Hepatocyte (in vitro differentiated cells): ENCODE data around the gene ZNF469. TPM values are rescaled to one million over a fixed set of nuclear protein-coding genes. Genes with fewer than 3 reads are reported as not detected.
A peak's percentile ranks its signal among the peaks of the same experiment; 100 is the strongest.

ENCODE experiments used
- DNase-seq: peaks from one replicate; pipeline ENCODE4 v3.0.0-alpha.2; 2016; ENCODE audit warnings: low spot score
- H2AFZ ChIP-seq: fragments of 200-600 bp; sonication (generic); 2 replicates; pipeline ENCODE4 v1.6.0; 2016; ENCODE audit warnings: antibody characterized with exemption, mild to moderate bottlenecking
- H3K27ac ChIP-seq: fragments of 200-600 bp; sonication (generic); 2 replicates; pipeline ENCODE4 v1.5.1; 2016; ENCODE audit warnings: mild to moderate bottlenecking
- H3K27me3 ChIP-seq: fragments of 200-600 bp; sonication (generic); 2 replicates; pipeline ENCODE4 v1.6.1; 2016
- H3K36me3 ChIP-seq: fragments of 200-600 bp; sonication (generic); replicated peaks from 2 replicates; pipeline ENCODE4 v1.5.1; 2016; ENCODE audit warnings: low read depth; ENCODE audit not compliant: insufficient read depth
- H3K4me1 ChIP-seq: fragments of 200-600 bp; sonication (generic); 2 replicates; pipeline ENCODE4 v1.5.1; 2016; ENCODE audit warnings: mild to moderate bottlenecking, moderate library complexity; ENCODE audit not compliant: insufficient read depth
- H3K4me2 ChIP-seq: fragments of 200-600 bp; sonication (generic); 2 replicates; pipeline ENCODE4 v1.6.0; 2016
- H3K4me3 ChIP-seq: fragments of 200-600 bp; sonication (generic); 2 replicates; pipeline ENCODE4 v1.5.1; 2016; ENCODE audit warnings: mild to moderate bottlenecking
- H3K79me2 ChIP-seq: fragments of 200-600 bp; sonication (generic); 2 replicates; pipeline ENCODE4 v1.6.0; 2017; ENCODE audit warnings: mild to moderate bottlenecking
- H3K9me2 ChIP-seq: fragments of 200-600 bp; sonication (generic); replicated peaks from 2 replicates; pipeline ENCODE4 v1.6.0; 2017; ENCODE audit warnings: mild to moderate bottlenecking; ENCODE audit not compliant: insufficient read depth
- H3K9me3 ChIP-seq: fragments of 200-600 bp; sonication (generic); 2 replicates; pipeline ENCODE4 v1.5.1; 2016; ENCODE audit warnings: low read depth, mild to moderate bottlenecking
- H4K20me1 ChIP-seq: fragments of 200-600 bp; sonication (generic); 2 replicates; pipeline ENCODE4 v1.6.0; 2016; ENCODE audit warnings: mild to moderate bottlenecking; ENCODE audit not compliant: insufficient read depth, poor library complexity, severe bottlenecking
- CTCF ChIP-seq: fragments of 200-600 bp; sonication (generic); IDR thresholded peaks from 2 replicates; pipeline ENCODE4 v1.5.1; 2016; ENCODE audit warnings: antibody characterized with exemption, mild to moderate bottlenecking; ENCODE audit not compliant: poor library complexity
- EZH2 ChIP-seq: fragments of 200-600 bp; sonication (generic); IDR thresholded peaks from 2 replicates; pipeline ENCODE4 v1.6.1; 2016; ENCODE audit warnings: antibody characterized with exemption, mild to moderate bottlenecking, borderline replicate concordance
- EZH2phosphoT487 ChIP-seq: fragments of 200-600 bp; sonication (generic); IDR thresholded peaks from one replicate; pipeline ENCODE4 v1.6.1; 2018; ENCODE audit warnings: antibody characterized with exemption, mild to moderate bottlenecking, low read depth, moderate library complexity; ENCODE audit not compliant: unreplicated experiment, severe bottlenecking
- WGBS: methylation state at CpG from one replicate; pipeline ENCODE4 v1.1.6; 2016; ENCODE audit warnings: low lambda C conversion rate; ENCODE audit errors: missing lambda C conversion rate; 5-methylcytosine and 5-hydroxymethylcytosine counted together
- polyA plus RNA-seq: library from polyadenylated mRNA; unstranded; fragments of >200 nt; fragmentation: Nextera tagmentation; extraction: Ambion mirVana; gene quantifications from 2 replicates; pipeline ENCODE4 v1.2.1, GENCODE V29; 2016
- total RNA-seq: library from RNA; depleted of rRNA; stranded (reverse); fragments of >200 nt; gene quantifications from 2 replicates; pipeline ENCODE4 v1.2.3, GENCODE V29; 2014

The ZNF469 gene
- total and polyA plus RNA-seq, 2 experiments from 2014 or later, result 1.0 to 1.3 TPM

- peak overlapping the region; percentile 51 for H3K4me2 ChIP-seq
- H4K20me1 ChIP-seq, result no peaks in the 10 kb centered on the region
- H3K9me3 ChIP-seq, result no peaks in the 10 kb centered on the region
- 82% methylated on average over 36 of the region's 39 CpGs for WGBS
- H2AFZ ChIP-seq, result no peak overlapping the region
- H3K9me2 ChIP-seq, result no peaks in the 10 kb centered on the region
- no peaks in the 10 kb centered on the region for H3K79me2 ChIP-seq
- H3K27me3 ChIP-seq, result no peaks in the 10 kb centered on the region
- peak overlapping the region; percentile 23 for H3K27ac ChIP-seq
- no peak for DNase-seq
- H3K36me3 ChIP-seq, result no peaks in the 10 kb centered on the region
- TF ChIP-seq EZH2phosphoT487, result no peak
- TF ChIP-seq EZH2, result no peak
- no peak for TF ChIP-seq CTCF
- no peak overlapping the region for H3K4me3 ChIP-seq
- H3K4me1 ChIP-seq, result peaks cover 13% of the 10 kb centered on the region
Measured at GRCh38 chr16:88406096-88407041, 23.6 kb downstream of the ZNF469 start.

GRCh38 chr16:88407042-88407420 is 24.3 kb downstream of the ZNF469 start:
- Histone ChIP-seq H3K79me2 (no peaks in the 10 kb centered on the region), H4K20me1 (no peaks in the 10 kb centered on the region), H3K27me3 (no peaks in the 10 kb centered on the region), H3K9me2 (no peaks in the 10 kb centered on the region), H3K4me2 (no peak overlapping the region), H3K4me1 (peaks cover 13% of the 10 kb centered on the region), H3K9me3 (no peaks in the 10 kb centered on the region), H3K4me3 (no peak overlapping the region), H2AFZ (no peak overlapping the region), H3K27ac (no peak overlapping the region), H3K36me3 (no peaks in the 10 kb centered on the region)
- no peak for DNase-seq
- 89% methylated on average over 20 of the region's 20 CpGs for WGBS
- TF ChIP-seq EZH2phosphoT487 (no peak), CTCF (no peak), EZH2 (no peak)

- no peak overlapping the region for H3K4me3 ChIP-seq
- no peaks in the 10 kb centered on the region for H3K36me3 ChIP-seq
- no peaks in the 10 kb centered on the region for H4K20me1 ChIP-seq
- no peaks in the 10 kb centered on the region for H3K9me2 ChIP-seq
- no peak overlapping the region for H3K4me2 ChIP-seq
- no peaks in the 10 kb centered on the region for H3K9me3 ChIP-seq
- no peak for DNase-seq
- peaks cover 13% of the 10 kb centered on the region for H3K4me1 ChIP-seq
- no peak overlapping the region for H3K27ac ChIP-seq
- no peaks in the 10 kb centered on the region for H3K79me2 ChIP-seq
- no peaks in the 10 kb centered on the region for H3K27me3 ChIP-seq
- H2AFZ ChIP-seq, result no peak overlapping the region
- WGBS, result 94% methylated on average over 5 of the region's 5 CpGs
- TF ChIP-seq CTCF (no peak), EZH2 (no peak), EZH2phosphoT487 (no peak)
Measured at GRCh38 chr16:88407807-88408206, 25.0 kb downstream of the ZNF469 start.
